ENCODE results near the gene DYNC1I1.

The DYNC1I1 gene

DNA sequence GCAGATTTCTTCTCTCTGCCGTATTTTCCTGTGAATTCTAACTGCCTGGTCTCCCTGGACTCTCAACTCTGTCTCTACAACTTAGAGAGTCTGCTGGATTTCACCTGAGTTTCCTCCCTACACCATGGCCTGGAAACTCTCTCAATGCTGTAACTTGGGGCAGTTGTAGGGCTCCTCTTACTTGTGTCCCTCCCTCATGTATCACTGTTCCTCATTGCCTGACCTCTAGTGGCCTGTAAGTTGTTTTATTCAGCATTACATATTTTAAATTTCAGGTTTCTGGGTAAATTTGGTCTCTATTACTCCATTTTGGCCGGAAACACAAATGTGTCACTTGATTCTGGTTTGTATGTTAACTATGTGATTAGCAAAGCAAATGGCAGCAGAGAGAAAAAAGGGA lies 70.9 kb downstream of the DYNC1I1 start:
- H3K4me3 Mint-ChIP-seq, result no peak overlapping the region
- H3K4me1 Mint-ChIP-seq (ENCODE audit: low read depth in 2 of 2), result no peaks in the 10 kb centered on the region
- no peaks in the 10 kb centered on the region for H3K36me3 Mint-ChIP-seq (ENCODE audit: insufficient read depth)
- no peak overlapping the region for H3K27ac Mint-ChIP-seq
- H3K9me3 Mint-ChIP-seq, result no peaks in the 10 kb centered on the region
- DNase-seq (no peak), ATAC-seq (replicated peaks) (no peak)
- H3K27me3 Mint-ChIP-seq, result peaks cover 0 to 7% of the 10 kb centered on the region in 2 donors

DNA sequence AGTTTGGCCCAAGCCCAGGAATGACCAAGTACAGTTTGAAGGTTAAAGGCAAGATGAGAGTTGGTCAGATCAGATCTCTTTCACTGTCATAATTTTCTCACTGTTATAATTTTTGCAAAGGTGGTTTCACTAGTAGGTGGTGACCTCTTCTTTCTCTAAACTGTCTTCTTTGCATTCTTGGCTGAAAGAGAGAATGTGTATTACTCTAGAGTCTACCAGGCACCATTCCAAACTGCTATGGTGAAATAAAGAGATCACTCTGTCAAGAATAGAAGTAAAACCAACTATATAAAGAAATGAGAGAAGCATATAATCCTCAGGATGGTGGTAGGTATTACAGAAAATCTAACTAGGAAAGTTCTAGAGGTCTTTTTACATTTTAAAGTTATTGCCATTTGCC lies 72.7 kb downstream of the DYNC1I1 start:
- Mint-ChIP-seq H3K4me1 (ENCODE audit: low read depth in 2 of 2) (no peaks in the 10 kb centered on the region), H3K4me3 (no peak overlapping the region), H3K36me3 (ENCODE audit: insufficient read depth) (no peaks in the 10 kb centered on the region), H3K9me3 (no peaks in the 10 kb centered on the region), H3K27ac (no peak overlapping the region), H3K27me3 (peaks cover 0 to 7% of the 10 kb centered on the region in 2 donors)
- no peak for ATAC-seq (replicated peaks)
- no peak for DNase-seq

DNA sequence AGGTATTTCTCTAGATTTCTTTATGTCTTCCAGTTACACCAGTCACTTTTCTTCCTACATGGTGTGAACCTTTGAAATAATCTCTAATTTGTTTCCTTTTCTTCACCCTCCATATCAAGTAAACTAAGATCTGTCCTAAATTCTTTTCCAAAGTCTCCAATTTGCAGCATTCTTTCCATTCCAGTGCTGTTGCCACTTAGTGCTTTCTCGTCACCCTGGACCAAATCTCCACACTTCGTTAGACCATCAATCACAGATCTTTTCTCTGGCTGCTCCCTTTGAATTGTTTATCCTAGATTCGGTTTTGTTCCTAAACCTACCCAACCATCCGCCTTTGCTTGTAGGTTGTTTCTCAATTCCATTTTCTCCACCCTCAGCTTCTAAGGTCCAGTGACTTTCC lies 74.7 kb downstream of the DYNC1I1 start:
- no peaks in the 10 kb centered on the region for H3K4me1 Mint-ChIP-seq (ENCODE audit: low read depth in 2 of 2)
- H3K27me3 Mint-ChIP-seq, result peaks cover 0 to 7% of the 10 kb centered on the region in 2 donors
- H3K9me3 Mint-ChIP-seq, result no peaks in the 10 kb centered on the region
- DNase-seq, result no peak
- H3K27ac Mint-ChIP-seq, result no peak overlapping the region
- ATAC-seq (replicated peaks), result no peak
- no peak overlapping the region for H3K4me3 Mint-ChIP-seq
- H3K36me3 Mint-ChIP-seq (ENCODE audit: insufficient read depth), result no peaks in the 10 kb centered on the region

DNA sequence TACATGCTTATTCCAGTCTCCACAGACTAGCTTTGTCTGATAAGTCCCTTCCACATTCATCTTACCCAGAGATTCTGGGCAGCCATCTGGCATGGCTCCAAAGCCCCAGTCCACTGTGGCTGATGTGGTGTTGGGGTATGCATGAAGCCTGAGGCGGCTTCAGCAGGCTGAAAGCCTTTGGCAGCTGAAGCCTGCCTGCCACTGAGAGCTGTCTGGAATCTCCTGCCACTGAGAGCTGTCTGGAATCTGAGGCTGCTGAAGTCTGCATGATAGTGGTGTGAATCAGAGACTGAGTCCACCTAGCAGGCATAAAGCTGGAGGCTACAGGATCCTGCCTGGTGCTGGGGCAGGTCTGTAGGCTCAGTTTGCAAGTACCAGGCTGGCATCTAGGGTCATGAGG lies 87.1 kb downstream of the DYNC1I1 start:
- peaks cover 0 to 8% of the 10 kb centered on the region in 2 donors for H3K9me3 Mint-ChIP-seq
- H3K27ac Mint-ChIP-seq, result no peak overlapping the region
- no peaks in the 10 kb centered on the region for H3K4me1 Mint-ChIP-seq (ENCODE audit: low read depth in 2 of 2)
- H3K4me3 Mint-ChIP-seq, result no peak overlapping the region
- H3K36me3 Mint-ChIP-seq (ENCODE audit: insufficient read depth), result no peaks in the 10 kb centered on the region
- DNase-seq (no peak), ATAC-seq (replicated peaks) (no peak)
- H3K27me3 Mint-ChIP-seq, result no peaks in the 10 kb centered on the region

DNA sequence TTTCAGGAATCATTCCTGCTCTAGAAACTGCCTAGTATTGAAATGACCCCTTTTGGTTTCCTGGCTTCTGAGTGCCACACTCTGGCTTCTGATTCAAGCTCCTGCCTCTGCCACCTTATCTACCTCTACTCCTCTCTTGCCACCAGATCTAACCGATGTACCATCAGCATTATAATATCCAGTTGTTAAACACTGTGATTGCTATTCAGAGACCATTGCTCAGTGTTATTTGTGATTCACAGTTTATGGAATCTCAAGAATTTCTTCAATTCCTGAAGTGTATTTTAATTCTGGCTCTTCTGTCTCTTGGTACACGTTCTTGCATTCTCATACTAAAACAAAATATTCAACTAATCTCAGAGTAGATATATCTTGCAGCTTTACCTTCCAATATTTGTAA lies 88.7 kb downstream of the DYNC1I1 start:
- H3K36me3 Mint-ChIP-seq (ENCODE audit: insufficient read depth), result no peaks in the 10 kb centered on the region
- H3K27ac Mint-ChIP-seq, result no peak overlapping the region
- no peaks in the 10 kb centered on the region for H3K4me1 Mint-ChIP-seq (ENCODE audit: low read depth in 2 of 2)
- DNase-seq (no peak), ATAC-seq (replicated peaks) (no peak)
- H3K9me3 Mint-ChIP-seq, result peaks cover 0 to 8% of the 10 kb centered on the region in 2 donors
- no peak overlapping the region for H3K4me3 Mint-ChIP-seq
- no peaks in the 10 kb centered on the region for H3K27me3 Mint-ChIP-seq

DNA sequence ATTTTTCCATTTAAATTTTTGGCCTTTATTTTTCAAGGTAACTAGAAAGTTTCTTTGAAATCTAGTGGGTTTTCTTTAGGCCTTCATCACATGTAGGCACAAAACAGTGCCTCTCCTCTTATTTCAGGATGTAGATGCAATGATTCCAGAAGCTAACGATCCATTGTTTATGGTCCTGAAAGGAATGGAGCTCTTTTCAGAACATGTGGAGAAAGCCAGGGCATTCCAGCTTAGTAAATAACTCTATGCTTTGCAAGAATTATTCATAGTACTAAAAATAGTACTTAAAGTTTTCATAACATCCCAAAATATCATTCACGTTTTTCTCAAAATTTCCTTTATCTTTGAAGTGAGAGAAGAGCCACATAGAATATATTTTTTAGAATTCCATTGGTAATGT lies 91.3 kb downstream of the DYNC1I1 start:
- no peak overlapping the region for H3K27ac Mint-ChIP-seq
- peaks cover 0 to 8% of the 10 kb centered on the region in 2 donors for H3K9me3 Mint-ChIP-seq
- H3K4me1 Mint-ChIP-seq (ENCODE audit: low read depth in 2 of 2), result no peaks in the 10 kb centered on the region
- no peaks in the 10 kb centered on the region for H3K27me3 Mint-ChIP-seq
- no peak for DNase-seq
- ATAC-seq (replicated peaks), result no peak
- H3K36me3 Mint-ChIP-seq (ENCODE audit: insufficient read depth), result no peaks in the 10 kb centered on the region
- no peak overlapping the region for H3K4me3 Mint-ChIP-seq

DNA sequence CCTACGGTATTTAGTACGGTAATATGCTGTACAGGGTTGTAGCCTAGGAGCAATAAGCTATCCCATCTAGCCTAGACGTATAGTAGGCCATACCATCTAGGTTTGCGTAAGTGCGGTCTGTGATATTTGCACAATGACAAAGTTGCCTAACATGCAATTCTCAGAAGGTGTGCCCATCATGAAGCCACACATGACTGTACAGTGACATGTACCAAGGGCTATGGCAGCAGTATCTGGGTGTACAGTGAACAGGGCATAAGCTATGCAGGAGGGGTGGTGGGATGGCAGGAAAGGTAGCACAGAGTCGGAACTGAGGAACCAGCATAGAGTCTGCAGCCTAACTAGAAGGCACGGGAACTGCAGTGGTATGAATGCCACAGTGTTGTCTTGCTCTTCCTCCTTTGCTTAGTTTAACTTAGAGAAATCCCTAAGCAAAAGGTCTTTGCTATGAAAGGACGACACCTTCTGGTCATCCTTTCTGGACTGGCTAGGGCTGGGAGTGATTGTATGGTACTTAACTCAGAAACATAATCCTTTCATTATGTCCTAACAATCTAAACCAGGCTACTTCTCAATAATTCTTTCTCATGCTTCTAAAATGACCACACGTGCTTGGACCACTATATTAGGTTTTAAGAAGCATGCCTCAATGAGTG lies 93.5 kb downstream of the DYNC1I1 start:
- no peaks in the 10 kb centered on the region for H3K9me3 Mint-ChIP-seq
- no peak for ATAC-seq (replicated peaks)

DNA sequence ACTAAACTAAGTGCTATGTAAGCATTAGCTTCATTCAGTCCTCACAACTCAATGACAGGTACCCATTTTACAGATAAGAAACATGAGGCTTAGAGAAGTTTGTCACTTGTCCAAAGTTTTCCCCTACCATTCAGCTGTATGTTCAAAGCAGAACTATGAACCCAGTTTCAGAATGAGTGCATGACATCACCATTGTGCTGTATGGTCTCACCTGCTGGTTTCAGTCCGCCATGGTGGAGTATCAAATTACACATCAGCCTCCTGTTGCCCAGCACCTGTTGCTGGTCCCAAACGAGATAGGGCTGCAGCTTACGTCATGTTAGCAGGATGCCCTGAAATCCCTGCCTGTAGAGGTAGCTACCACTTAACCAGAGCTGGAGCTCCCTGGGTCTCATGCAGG lies 95.0 kb downstream of the DYNC1I1 start:
- no peak overlapping the region for H3K27ac Mint-ChIP-seq
- no peak for ATAC-seq (replicated peaks)
- H3K36me3 Mint-ChIP-seq (ENCODE audit: insufficient read depth), result no peaks in the 10 kb centered on the region
- H3K27me3 Mint-ChIP-seq, result no peaks in the 10 kb centered on the region
- DNase-seq, result no peak
- H3K4me3 Mint-ChIP-seq, result no peak overlapping the region
- H3K4me1 Mint-ChIP-seq (ENCODE audit: low read depth in 2 of 2), result no peaks in the 10 kb centered on the region
- H3K9me3 Mint-ChIP-seq, result no peaks in the 10 kb centered on the region

More for the DNA sequence above, 93.5 kb downstream of the DYNC1I1 start:
- Mint-ChIP-seq H3K4me1 (ENCODE audit: low read depth in 2 of 2) (no peaks in the 10 kb centered on the region), H3K27ac (no peak overlapping the region), H3K36me3 (ENCODE audit: insufficient read depth) (no peaks in the 10 kb centered on the region), H3K27me3 (no peaks in the 10 kb centered on the region), H3K4me3 (no peak overlapping the region)
- no peak for DNase-seq

DNA sequence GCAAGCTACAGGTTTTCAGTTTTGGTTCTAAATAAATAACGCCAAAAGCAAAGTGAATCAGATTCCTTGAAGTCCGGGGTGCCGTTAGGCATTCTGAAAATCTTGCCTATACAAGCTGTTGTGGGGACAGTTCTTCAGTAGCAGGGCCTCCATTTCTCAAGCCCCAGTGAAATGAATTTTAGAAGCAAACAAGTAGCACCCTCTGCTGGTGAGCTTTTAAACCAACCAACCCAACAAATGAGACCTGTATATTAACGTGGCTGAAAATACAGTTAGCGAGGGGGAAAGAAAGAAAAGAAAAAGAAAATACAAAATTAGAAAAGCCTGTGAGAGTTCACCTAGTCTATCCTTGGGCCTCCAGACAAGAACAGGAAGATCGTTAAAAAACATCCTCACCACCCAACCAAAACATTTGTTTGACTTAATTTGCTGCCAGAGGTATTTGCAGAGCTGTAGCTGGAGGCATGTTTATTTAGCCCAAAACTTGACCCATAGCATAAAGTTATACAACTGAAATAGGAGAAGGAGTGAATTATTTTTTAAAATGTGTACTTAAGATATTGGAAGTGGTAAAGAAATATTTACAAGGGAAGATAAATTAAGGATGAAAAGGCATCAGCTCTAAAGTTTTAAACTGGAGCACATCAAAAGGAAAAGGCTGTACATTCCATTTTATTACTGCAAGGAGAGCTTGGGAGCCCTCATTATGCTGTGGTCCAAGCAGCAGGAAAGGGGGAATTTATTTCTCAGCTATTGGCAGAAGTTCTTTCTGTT lies 98.9 kb downstream of the DYNC1I1 start:
- no peak for DNase-seq
- no peaks in the 10 kb centered on the region for H3K4me1 Mint-ChIP-seq (ENCODE audit: low read depth in 2 of 2)
- no peak for ATAC-seq (replicated peaks)
- peaks cover 0 to 2% of the 10 kb centered on the region in 2 donors for H3K9me3 Mint-ChIP-seq
- no peak overlapping the region for H3K27ac Mint-ChIP-seq
- peaks cover 7% of the 10 kb centered on the region in 2 donors for H3K27me3 Mint-ChIP-seq
- no peaks in the 10 kb centered on the region for H3K36me3 Mint-ChIP-seq (ENCODE audit: insufficient read depth)
- H3K4me3 Mint-ChIP-seq, result no peak overlapping the region

DNA sequence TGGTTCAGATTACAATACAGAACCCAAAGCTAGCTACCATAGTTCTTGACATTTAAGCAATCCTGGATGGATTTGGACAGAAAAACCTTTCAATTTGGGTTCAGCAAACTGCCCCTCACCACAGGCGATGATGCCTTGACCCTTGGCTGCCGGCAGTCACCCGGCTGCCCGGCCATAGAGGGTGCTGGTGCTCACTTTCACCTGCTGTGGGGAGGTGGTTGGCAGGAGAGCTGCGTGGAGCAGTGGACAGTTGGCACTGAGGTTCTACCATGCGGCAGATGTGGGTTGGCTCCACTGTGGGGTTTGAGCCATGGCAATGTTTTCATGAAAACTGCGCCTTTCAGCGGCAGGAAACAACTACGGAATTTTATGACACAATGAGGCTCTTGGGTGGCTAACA lies 99.5 kb downstream of the DYNC1I1 start:
- ATAC-seq (replicated peaks) (no peak), DNase-seq (no peak)
- H3K27me3 Mint-ChIP-seq, result peaks cover 7% of the 10 kb centered on the region in 2 donors
- H3K36me3 Mint-ChIP-seq (ENCODE audit: insufficient read depth), result no peaks in the 10 kb centered on the region
- no peaks in the 10 kb centered on the region for H3K4me1 Mint-ChIP-seq (ENCODE audit: low read depth in 2 of 2)
- H3K4me3 Mint-ChIP-seq, result no peak overlapping the region
- H3K9me3 Mint-ChIP-seq, result peaks cover 0 to 2% of the 10 kb centered on the region in 2 donors
- no peak overlapping the region for H3K27ac Mint-ChIP-seq

DNA sequence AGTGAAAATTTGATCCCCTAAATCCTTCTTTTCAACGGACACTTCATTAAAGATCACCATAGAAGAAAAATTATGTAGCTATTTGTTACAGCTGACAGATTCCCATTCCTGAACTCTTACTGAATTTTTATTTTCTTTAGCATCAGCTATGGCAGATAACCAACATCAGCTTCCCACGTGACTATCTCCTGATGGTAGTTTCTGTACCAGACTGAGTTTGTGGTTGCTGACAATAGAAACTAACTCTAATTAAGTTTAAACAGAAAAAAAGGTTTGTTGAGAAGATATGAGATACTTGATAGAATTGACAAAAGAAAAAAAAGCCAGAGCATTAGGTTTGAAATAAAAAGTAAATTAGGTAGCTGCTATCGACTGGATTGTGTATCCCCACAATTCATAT lies 101.8 kb downstream of the DYNC1I1 start:
- H3K4me1 Mint-ChIP-seq (ENCODE audit: low read depth in 2 of 2), result no peaks in the 10 kb centered on the region
- H3K36me3 Mint-ChIP-seq (ENCODE audit: insufficient read depth), result no peaks in the 10 kb centered on the region
- no peak overlapping the region for H3K4me3 Mint-ChIP-seq
- DNase-seq (no peak), ATAC-seq (replicated peaks) (no peak)
- peaks cover 0 to 2% of the 10 kb centered on the region in 2 donors for H3K9me3 Mint-ChIP-seq
- H3K27me3 Mint-ChIP-seq, result peaks cover 7% of the 10 kb centered on the region in 2 donors
- H3K27ac Mint-ChIP-seq, result no peak overlapping the region

DNA sequence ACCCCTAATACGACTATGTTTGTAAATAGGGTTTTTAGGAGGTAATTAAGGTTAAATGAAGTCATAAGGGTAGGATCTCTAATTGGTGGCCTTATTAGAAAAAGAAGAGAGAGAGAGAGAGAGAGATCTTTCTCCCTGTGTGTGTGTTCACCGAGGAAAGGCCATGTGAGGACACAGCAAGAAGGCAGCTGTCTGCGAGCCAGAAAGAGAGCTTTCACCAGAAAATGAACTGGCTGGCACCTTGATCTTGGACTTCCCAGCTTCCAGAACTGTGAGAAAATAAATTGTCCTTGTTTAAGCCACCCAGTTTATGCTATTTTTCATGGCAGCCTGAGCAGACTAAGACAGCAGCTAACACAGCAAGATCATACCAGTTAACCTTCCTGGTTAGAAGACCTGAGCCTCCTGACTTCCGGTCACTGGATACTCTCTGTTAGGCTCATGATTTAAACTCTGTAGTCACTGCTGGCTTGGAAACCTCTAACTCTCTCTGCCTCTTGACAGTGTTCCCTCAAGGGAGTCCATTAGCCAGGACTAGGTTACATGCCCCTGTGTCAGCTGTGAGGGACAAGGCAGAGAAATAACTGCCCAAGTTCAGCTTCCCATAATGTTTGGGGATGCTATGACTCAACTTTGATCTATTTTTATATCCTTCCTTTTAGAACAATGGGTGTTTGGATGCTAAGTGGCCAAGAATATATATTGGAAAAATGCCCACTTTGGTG lies 102.3 kb downstream of the DYNC1I1 start:
- Mint-ChIP-seq H3K4me1 (ENCODE audit: low read depth in 2 of 2) (no peaks in the 10 kb centered on the region), H3K9me3 (peaks cover 0 to 2% of the 10 kb centered on the region in 2 donors), H3K27me3 (peaks cover 7% of the 10 kb centered on the region in 2 donors), H3K4me3 (no peak overlapping the region), H3K36me3 (ENCODE audit: insufficient read depth) (no peaks in the 10 kb centered on the region), H3K27ac (no peak overlapping the region)
- ATAC-seq (replicated peaks) (no peak), DNase-seq (no peak)

DNA sequence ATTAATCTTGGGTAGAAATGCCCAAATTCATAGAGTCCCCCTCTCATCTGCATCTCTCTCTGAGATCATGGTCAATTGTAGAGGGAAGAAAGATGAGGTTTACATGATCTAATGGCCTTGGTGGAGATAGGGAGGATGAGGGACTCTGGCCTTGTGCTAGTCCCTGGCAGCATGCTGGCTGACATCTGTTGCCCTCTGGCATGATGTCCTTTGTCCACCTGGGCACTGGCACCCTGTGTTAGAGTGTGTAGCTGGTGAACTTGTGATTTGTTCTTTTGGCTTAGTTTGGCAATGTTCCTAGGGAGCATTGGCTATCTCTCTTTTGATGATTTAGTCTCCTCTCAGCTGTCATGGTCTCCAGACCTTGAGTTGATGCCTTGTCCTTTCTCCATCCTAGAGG lies 103.2 kb downstream of the DYNC1I1 start:
- DNase-seq (no peak), ATAC-seq (replicated peaks) (no peak)
- Mint-ChIP-seq H3K4me1 (ENCODE audit: low read depth in 2 of 2) (no peaks in the 10 kb centered on the region), H3K9me3 (peaks cover 0 to 2% of the 10 kb centered on the region in 2 donors), H3K27me3 (peaks cover 7% of the 10 kb centered on the region in 2 donors), H3K4me3 (no peak overlapping the region), H3K36me3 (ENCODE audit: insufficient read depth) (no peaks in the 10 kb centered on the region), H3K27ac (no peak overlapping the region)

DNA sequence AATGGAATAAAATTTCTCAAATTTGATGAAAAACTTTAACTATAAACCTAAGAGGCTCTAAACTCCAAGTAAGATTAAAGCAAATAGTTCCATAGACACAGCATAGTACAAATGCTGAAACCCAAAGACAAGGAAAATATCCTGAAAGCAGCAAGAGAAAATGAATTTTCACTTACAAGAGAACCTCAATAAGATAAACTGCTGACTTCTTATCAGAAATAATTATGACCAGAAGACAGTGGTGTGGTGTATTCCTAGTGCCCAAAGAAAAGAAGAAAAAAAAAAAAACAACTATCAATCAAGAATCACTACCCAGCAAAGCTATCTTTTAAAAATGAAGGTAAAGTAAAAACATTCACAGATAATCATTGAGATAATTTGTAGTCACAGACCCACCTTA lies 106.3 kb downstream of the DYNC1I1 start:
- peaks cover 7% of the 10 kb centered on the region in 2 donors for H3K27me3 Mint-ChIP-seq
- H3K9me3 Mint-ChIP-seq, result peaks cover 0 to 4% of the 10 kb centered on the region in 2 donors
- H3K4me1 Mint-ChIP-seq (ENCODE audit: low read depth in 2 of 2), result no peaks in the 10 kb centered on the region
- no peak overlapping the region for H3K4me3 Mint-ChIP-seq
- ATAC-seq (replicated peaks), result no peak
- H3K36me3 Mint-ChIP-seq (ENCODE audit: insufficient read depth), result no peaks in the 10 kb centered on the region
- H3K27ac Mint-ChIP-seq, result no peak overlapping the region
- no peak for DNase-seq
